Pulmonary artery endothelial cell (primary cell): ENCODE measurements around the gene B4GALNT2. TPM values are rescaled to one million over a fixed set of nuclear protein-coding genes. Genes with fewer than 3 reads are reported as not detected.
"Not testable (repeated sequence)": the region's sequence is repeated elsewhere in the genome, so short reads cannot be mapped to it uniquely, and the experiment has no call there.

ENCODE experiments used
- DNase-seq: peaks from one replicate; pipeline ENCODE4 v3.0.0-alpha.2; 2011; ENCODE audit warnings: low read depth, low spot score
- total RNA-seq: library from RNA; depleted of rRNA; stranded (reverse); fragments of >200 nt; gene quantifications from 2 replicates; pipeline ENCODE4 v1.2.3, GENCODE V29; 2014

Gene B4GALNT2
- total RNA-seq, result not detected in 2 replicates

GRCh38 chr17:49132699-49133364 is at the start of gene B4GALNT2:
Gene B4GALNT2, plus strand, starts transcription at chr17:49132769. Its CDS starts 24 bp downstream, at chr17:49132793.
- no peak for DNase-seq

- DNase-seq, result not testable (repeated sequence)
Measured at GRCh38 chr17:49085046-49085445, 47.5 kb upstream of the B4GALNT2 start.

GRCh38 chr17:49085565-49086315 is 46.8 kb upstream of the B4GALNT2 start:
- DNase-seq, result no peak

GRCh38 chr17:49086316-49086605 is 46.3 kb upstream of the B4GALNT2 start:
- no peak for DNase-seq

- no peak for DNase-seq
Measured at GRCh38 chr17:49086649-49087048, 45.9 kb upstream of the B4GALNT2 start.

- no peak for DNase-seq
Measured at GRCh38 chr17:49089094-49089493, 43.5 kb upstream of the B4GALNT2 start.

GRCh38 chr17:49090878-49091594 is 41.5 kb upstream of the B4GALNT2 start:
- DNase-seq, result no peak

GRCh38 chr17:49093131-49093530 is 39.4 kb upstream of the B4GALNT2 start:
- DNase-seq, result no peak

GRCh38 chr17:49100601-49101000 is 32.0 kb upstream of the B4GALNT2 start:
- DNase-seq, result no peak

- no peak for DNase-seq
Measured at GRCh38 chr17:49101054-49101534, 31.5 kb upstream of the B4GALNT2 start.

- not testable (repeated sequence) for DNase-seq
Measured at GRCh38 chr17:49103360-49103759, 29.2 kb upstream of the B4GALNT2 start.

GRCh38 chr17:49104511-49105074 is 28.0 kb upstream of the B4GALNT2 start:
- no peak for DNase-seq

GRCh38 chr17:49106321-49107210 is 26.0 kb upstream of the B4GALNT2 start:
- DNase-seq, result no peak

GRCh38 chr17:49107211-49107557 is 25.4 kb upstream of the B4GALNT2 start:
- DNase-seq, result no peak

- DNase-seq, result no peak
Measured at GRCh38 chr17:49108318-49108717, 24.3 kb upstream of the B4GALNT2 start.

- DNase-seq, result no peak
Measured at GRCh38 chr17:49110509-49110908, 22.1 kb upstream of the B4GALNT2 start.

GRCh38 chr17:49111934-49112333 is 20.6 kb upstream of the B4GALNT2 start:
- DNase-seq, result no peak

GRCh38 chr17:49112936-49113335 is 19.6 kb upstream of the B4GALNT2 start:
- no peak for DNase-seq

- DNase-seq, result no peak
Measured at GRCh38 chr17:49114703-49115102, 17.9 kb upstream of the B4GALNT2 start.

- no peak for DNase-seq
Measured at GRCh38 chr17:49117587-49118230, 14.9 kb upstream of the B4GALNT2 start.

GRCh38 chr17:49120166-49120565 is 12.4 kb upstream of the B4GALNT2 start:
- DNase-seq, result no peak
